SHP77 (cell line): ENCODE data around the gene CD19.
"Not testable (repeated sequence)": the region's sequence is repeated elsewhere in the genome, so short reads cannot be mapped to it uniquely, and the experiment has no call there.

Experiments used
- DNase-seq, 2 experiments: peaks; one replicate each; lab custom pipeline; 2025; lab: John Stamatoyannopoulos, UW

Gene CD19

GRCh38 chr16:28910086-28911031, 21.4 kb upstream of the CD19 start:
- peak; percentile 78 to 83 for DNase-seq

DNA sequence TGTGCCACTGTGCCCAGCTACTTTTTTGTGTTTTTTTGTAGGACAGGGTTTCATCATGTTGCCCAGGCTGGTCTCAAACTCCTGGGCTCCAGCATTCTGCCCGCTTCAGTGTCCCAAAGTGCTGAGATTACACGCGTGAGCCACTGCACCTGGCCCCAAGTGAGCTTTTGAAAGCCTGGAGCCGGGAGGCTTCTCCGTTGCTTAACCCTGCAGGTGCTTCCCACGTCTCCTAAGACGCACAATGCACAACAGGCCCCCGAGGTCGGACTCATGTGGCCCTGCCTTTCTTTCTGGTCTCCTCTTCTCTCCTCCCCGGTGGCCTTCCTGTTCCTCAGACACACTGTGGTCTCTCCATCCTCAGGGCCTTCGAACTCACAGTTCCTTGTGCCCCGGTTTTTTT, 19.2 kb upstream of the CD19 start:
- no peak for DNase-seq

- DNase-seq, result peak in 1 of 2 experiments; percentile 43
These were observed 17.6 kb upstream of the CD19 start for GRCh38 chr16:28913946-28914724.

DNA sequence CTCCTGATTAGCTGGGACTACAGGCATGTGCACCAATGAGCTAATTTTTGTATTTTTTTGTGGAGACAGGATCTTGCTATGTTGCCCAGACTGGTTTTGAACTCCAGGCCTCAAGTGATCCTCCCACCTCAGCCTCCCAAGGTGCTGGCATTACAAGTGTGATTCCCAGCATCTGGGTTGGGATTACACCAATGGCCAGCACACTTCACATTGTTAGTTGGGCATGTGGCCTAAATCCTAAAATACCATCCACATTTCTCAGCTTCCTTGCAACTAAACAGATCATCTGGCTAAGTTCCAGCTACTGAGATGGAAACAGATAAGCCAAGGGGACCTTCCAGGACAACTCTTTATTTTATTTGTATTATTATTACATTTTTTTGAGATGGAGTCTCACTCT, 16.6 kb upstream of the CD19 start:
- DNase-seq, result no peak

GRCh38 chr16:28917095-28917494, 14.7 kb upstream of the CD19 start:
- no peak for DNase-seq

GRCh38 chr16:28918698-28919097, 13.1 kb upstream of the CD19 start:
- DNase-seq, result no peak

GRCh38 chr16:28923231-28923587, 8.6 kb upstream of the CD19 start:
- no peak for DNase-seq

- no peak for DNase-seq
These were observed 7.9 kb upstream of the CD19 start for GRCh38 chr16:28923652-28924398.

- DNase-seq, result no peak
These were observed 7.4 kb upstream of the CD19 start for GRCh38 chr16:28924399-28924761.

- peak; percentile 89 to 90 for DNase-seq
These were observed 6.9 kb upstream of the CD19 start, which contains the start of gene RABEP2 for GRCh38 chr16:28924762-28925385. TSS of gene RABEP2 (minus strand) at chr16:28925238. CDS start at chr16:28925163, 75 bp downstream.

DNA sequence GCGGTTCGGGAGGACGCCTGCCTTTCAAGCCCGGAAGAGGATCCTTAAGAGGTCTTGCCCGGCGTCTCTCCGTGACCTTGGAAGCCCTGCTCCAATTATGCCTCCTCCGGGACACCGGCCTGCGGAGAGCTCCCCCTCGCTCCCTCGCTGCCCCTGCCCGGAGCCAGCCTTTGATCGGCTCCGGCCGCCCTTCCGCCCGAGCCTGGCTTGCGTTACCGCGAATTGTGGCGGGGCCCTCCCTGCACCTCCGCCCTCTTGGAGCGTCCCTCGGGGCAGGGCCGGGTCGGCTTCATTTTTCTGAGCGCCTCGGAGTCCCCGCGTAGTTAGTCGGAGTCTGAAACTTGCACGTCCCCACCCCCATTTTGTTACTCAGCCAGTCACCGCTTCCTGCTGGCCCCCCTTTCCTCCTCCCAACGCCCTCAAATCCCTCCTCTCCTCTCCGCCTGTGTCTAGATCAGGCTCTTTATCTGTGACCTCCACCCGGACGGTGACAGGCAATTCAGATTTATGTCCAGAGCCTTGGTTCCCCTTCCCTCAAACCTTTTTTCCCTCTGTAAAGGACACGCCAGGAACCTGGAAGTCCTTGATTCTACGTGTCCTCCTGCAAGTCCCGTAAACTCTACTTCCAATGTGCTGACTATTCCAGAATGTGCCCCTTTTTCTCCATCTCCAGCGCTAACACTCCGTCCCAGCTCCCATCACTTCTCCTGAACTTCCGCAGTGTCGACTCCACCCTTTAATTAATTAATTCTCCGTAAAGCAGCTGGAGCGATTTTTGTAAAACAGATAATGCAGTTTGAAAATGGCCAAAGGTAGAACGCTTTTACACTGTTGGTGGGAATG, 6.2 kb upstream of the CD19 start:
- peak; percentile 62 to 69 for DNase-seq

DNA sequence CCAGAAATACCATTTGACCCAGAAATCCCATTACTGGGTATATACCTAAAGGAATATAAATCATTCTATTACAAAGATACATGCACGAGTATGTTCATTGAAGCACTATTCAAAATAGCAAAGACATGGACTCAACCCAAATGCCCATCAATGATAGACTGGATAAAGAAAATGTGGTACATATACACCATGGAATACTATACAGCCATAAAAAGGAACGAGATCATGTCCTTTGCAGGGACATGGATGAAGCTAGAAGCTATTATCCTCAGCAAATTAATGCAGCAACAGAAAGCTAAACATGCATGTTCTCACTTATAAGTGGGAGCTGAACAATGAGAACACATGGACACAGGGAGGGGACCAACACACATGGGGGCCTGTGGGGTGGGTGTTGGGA, 5.5 kb upstream of the CD19 start:
- not testable (repeated sequence) for DNase-seq

DNA sequence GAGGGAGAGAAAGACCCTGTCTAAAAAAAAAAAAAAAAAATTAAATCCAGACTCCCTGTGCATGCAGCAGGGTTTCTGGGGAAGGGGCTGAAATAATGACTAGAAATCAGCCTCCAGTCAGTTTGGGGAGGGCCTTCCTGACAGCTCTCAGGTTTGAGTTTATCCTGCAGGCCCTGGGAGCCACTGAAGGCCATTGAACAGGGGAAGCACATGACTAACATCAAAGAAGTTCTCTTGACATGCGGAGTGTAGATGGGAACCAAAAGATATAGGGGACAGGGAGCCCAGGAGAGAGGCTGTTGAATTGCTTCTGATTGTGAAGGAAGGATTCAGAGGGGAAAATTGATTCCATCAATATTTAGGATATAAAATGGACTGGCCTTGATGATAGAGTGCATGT, 4.0 kb upstream of the CD19 start:
- DNase-seq, result no peak

DNA sequence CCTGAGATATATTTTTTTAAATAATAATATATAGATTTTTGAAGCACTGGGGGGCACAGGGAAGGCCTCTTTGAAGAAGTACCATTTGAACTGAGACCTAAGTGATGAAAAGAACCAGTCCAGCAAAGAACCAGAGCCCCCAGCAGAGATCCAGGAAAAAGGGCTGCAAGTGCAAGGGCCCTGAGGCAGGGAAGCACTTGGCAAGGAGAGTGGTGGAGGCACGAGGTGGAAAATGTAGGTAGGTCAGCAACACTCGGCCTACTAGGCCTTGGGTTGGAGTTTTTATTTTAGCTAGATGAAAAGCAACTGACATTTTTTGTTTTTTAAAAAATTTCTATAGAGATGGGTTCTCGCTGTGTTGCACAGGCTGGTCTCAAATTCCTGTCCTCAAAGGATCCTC, 1.6 kb upstream of the CD19 start:
- DNase-seq, result no peak

DNA sequence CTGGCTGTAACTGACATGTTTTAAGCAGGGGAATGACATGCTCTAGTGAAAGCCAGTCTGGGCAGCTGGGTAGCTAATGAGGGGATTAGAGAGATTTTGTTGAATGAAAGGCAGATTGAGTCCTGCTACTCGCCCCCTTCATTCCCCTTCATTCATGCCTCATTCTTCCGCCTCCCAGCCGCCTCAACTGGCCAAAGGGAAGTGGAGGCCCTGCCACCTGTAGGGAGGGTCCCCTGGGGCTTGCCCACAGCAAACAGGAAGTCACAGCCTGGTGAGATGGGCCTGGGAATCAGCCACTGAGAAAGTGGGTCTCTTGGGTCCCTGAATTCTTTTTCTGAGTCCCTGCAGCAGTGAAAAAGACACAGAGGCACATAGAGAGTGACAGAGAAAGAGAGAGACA, 1.1 kb upstream of the CD19 start:
- DNase-seq, result no peak

GRCh38 chr16:28932339-28933141, 769 bp downstream of the CD19 start:
- DNase-seq, result no peak

GRCh38 chr16:28933171-28933570, 1.4 kb downstream of the CD19 start:
- DNase-seq, result no peak

GRCh38 chr16:28935346-28935745, 3.6 kb downstream of the CD19 start:
- DNase-seq, result no peak

DNA sequence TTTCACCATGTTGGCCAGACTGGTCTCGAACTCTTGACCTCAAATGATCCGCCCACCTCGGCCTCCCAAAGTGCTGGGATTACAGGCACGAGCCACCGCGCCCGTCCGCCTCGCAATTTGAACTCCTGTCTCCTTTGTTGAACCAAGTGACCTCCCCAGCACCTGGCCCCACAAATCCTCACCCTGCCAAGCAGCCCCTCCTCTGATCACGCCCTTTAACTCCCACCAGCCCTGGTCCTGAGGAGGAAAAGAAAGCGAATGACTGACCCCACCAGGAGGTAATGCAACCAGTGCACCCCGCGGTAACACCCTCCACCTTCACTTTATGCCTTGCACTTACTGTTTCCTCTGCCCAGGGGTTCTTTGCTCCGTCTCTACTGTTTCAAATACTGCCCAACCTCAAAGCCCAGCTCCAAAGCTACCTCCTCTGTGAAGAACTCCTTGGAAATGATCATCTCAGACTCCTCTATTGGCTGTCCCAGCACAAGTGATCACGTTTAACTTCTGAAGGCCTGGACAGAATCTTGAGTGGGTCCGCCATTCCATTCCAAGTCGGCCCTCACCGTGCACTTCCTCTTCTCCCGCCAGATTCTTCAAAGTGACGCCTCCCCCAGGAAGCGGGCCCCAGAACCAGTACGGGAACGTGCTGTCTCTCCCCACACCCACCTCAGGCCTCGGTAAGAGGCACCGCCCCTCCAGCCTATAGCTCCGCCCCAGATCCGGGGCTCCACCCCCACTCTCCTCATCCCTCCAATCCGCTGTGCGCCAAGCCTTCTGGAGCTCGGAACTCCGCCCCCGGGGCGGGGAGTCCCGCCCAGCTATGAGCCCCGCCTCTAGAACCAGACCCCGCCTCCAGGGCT, 4.4 kb downstream of the CD19 start:
- peak; percentile 62 to 72 for DNase-seq
